ENCODE data around the gene PAIP2B.
"Not testable (repeated sequence)": the region's sequence is repeated elsewhere in the genome, so short reads cannot be mapped to it uniquely, and the experiment has no call there.

Gene PAIP2B, protein sequence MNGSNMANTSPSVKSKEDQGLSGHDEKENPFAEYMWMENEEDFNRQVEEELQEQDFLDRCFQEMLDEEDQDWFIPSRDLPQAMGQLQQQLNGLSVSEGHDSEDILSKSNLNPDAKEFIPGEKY

DNA sequence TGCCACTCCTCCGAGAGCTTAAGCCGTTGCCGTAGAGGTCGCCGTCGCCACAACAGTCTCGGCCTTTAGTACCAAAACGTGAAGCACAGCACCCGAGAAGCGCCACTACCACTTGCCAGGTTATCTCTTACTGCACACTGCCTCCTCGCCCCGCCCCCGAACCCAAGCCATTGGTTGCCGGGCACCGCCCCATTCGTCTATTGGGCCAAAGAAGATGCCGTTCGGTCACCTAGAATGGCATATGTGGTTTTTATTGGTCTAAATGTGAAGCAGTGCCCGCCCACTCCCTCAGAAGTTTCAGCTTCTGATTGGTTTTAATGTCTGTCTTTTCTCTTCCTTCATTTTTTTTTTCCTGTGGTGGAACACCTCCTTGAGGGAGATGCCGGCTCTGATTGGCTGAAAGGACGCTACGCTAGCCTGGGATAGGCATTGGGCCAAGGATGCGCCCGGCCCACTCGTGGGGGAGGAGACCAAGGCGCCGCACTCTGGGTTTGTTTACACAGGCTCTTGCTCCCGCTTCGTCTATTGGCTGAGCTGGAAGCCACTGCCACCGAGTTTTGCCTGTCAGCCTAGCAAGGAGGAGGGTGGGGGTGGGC is at the start of gene PAIP2B:
Gene PAIP2B, minus strand, starts transcription at position 139 of the 596 bp plus-strand sequence. CDS start 24,514 bp downstream, outside the sequence.
- peak; percentile 99 for DNase-seq

DNA sequence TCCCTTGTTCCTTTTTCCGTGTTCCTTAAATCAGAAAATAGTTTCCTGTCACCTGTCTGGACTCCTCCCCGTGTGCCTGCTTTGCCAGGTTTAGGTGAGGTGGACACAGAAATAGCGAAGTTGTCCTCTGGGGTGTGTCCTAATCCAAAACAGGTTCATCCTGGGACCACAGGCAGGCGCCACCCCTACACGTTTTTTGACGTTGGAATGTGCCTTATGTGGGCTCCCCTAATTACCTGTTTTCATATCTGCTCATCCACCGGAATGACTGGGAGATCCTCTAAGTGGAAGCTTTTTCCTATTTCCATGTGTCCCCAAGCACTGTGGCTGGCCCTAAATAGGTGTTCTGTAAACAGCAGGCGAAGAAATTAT is 49.0 kb upstream of the PAIP2B start:
- no peak for DNase-seq

DNA sequence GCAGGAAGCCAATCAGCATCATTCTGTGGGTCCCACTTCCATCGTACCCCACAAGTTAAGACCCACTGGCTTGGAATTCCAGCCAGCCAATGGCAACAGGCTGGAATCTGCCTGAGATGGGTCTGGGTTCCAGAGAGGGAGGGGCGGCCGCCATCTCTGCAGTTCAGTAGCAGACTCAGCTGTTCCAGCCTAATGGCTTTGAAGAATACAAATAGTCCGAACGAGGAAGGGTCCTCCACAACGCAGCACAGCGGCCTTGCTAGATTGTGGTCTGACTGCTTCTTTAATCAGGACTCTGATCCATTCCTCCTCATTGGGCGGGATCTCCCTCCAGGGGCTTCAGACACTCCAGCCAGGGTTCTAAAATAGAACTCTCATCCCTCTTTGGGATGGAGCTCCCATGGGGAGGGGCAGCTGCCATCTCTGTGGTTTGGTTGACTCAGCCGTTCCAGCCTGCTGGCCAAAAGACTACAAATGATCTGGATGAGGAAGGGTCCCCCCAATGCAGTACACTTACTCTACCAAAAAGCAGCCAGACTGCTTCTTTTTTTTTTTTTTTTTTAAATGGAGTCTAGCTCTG is 42.7 kb upstream of the PAIP2B start:
- DNase-seq = no peak

DNA sequence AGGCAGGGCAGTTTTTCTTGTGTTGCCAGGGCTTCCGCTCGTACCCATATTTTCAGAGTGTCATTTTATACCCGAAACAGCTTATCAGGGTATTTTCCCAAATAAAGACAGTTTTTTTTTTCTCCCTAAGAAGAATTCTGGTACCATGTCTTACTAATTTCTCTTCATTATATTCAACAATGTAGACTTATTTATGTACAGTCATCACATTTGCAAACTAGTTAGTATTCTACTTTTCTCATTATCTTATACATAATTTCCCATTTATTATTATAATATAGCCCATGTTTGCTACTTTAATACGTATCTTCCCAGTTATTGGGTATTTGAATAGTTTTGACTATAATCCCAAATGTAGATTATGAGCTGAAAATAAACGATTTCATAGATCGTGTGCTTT is 36.5 kb upstream of the PAIP2B start:
- DNase-seq = no peak

DNA sequence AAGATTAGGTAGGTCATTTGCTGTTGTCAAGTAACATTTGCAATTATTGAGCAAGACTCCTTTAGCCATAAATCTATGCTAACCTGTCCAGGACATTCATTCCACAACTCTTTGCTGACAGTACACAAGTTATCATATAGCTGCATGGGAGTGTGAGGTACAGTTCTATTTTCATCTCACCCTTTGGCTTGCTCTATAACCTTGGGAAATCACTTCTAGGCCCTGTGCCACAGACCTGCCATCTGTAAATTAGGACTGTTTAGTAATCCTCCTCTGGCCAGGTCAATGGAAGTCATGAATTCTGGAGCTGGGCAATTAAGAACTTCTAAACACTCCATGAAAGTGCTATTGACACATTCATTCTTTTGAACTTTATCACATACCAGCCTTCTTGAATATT is 34.6 kb upstream of the PAIP2B start:
- DNase-seq = no peak

DNA sequence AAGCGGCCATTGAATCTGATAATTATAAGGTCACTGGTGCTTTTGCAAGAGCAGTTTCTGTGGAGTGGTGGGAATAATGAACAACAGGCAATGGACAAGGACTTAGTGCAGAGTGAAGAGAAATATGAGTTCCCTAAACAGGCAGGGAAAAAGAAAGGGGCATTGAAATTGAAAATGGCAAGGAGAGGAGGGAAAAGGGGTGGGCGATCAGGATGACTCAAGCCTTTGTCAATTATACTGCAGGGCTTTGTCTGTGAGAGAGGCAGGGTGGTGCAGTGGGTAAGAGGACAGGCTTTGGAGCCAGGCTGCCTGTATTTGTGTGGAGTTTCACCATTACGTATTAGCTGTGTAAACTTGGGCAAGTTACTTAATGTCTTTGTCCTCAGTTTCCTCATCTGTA is 29.5 kb upstream of the PAIP2B start:
- no peak for DNase-seq

DNA sequence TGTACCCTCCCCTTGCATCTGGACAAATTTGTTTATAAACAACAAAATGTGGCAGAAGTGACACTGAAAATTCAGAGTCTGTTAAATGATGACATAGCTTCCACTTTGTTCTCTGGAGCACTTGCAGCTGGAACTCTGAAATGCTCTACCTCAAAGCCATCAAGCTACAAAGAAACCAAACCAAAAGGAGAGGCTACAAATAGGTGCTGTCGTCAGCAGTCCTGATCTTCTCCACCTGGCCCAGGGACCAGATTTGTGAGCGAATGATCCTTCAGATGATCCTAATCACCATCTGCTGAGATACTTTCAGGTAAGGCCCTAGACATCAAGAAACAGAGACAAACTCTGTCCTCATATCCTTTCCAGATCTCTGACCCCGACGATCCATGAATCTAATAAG is 27.9 kb upstream of the PAIP2B start:
- DNase-seq = no peak

DNA sequence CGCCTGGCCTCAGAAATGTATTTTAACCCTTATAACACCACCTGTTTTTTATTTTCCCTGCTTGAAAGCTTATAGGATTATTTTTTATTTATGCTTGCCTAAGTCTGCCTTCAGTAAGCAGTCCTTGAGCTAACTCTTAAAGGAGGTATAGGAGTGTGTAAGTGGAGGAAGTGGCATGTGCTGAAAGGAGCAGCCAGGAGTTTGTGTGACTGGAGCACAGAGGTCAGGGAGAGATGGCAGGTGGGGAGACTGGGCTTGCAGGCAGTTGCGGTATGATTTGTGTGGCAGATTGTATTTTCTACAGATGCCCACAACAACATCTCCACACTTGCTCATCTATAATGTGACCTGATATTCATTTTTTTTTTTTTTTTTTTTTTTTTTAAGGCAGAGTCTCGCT is 27.2 kb upstream of the PAIP2B start:
- DNase-seq = no peak

DNA sequence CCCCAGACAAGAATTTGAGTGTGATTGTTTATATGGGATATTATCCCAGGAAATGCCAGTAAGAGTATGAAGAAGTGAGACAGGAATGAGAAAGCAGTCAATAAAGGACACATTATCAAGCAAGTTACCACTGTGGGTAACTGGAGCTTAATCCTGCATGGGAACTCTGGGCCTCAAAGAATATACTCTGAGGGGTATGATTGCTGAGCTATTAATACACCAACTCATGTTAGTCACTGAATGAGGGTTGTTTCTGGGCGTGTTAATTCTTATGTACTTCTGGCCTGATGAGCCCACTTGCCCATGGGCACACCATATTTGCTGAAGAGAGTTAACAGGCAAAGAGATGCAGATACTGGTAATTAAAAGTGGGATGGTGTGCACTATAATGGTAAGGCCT is 26.6 kb upstream of the PAIP2B start:
- DNase-seq = no peak

DNA sequence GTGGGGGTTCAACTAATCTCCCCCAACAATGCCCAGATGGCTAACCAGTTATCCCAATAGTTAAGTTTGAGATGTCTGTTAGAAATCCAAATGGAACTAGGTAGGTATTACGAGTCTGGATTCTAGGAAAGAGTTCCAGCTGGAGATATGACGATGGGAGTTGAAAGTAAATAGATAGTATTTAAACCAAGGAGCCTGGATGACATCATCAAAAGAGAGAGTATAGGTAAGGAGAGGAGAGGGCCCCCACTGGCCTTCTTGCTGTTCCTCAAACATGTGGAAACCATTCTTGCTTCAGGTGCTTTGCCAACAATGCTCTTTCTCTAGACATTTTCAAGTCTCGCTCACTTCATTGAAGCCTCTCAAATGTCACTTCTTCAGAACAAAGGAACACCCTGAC is 26.0 kb upstream of the PAIP2B start:
- DNase-seq = no peak

DNA sequence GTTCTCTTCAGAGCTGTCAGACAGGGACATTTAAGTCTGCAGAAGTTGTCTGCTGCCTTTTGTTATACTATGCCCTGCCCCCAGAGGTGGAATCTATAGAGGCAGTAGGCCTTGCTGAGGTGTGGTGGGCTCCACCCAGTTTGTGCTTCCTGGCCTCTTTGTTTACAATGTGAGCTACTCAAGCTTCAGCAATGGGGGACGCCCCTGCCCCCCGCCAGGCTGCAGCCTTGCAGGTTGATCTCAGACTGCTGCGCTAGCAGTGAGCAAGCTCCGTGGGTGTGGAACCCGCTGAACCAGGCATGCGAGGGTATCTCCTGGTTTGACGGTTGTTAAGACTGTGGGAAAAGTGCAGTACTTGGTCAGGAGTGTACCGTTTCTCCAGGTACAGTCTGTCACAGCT is 24.0 kb upstream of the PAIP2B start:
- no peak for DNase-seq

DNA sequence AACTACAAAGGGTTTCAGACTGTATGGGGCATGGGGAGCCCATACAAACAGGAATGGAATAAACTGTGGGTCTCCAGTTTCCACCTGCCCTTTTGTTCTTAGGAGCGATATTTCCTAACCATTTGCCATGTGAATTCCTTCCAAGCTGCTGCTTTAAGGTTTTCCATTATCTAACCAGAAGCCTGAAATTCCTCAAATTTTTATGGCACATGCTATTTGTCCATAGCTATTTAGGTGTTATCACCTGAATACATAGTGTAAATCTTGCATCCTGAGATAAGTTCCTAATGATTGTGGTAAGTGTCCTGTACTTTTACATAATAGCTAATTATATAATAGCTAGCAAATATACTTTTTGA is 17.4 kb upstream of the PAIP2B start:
- no peak for DNase-seq

DNA sequence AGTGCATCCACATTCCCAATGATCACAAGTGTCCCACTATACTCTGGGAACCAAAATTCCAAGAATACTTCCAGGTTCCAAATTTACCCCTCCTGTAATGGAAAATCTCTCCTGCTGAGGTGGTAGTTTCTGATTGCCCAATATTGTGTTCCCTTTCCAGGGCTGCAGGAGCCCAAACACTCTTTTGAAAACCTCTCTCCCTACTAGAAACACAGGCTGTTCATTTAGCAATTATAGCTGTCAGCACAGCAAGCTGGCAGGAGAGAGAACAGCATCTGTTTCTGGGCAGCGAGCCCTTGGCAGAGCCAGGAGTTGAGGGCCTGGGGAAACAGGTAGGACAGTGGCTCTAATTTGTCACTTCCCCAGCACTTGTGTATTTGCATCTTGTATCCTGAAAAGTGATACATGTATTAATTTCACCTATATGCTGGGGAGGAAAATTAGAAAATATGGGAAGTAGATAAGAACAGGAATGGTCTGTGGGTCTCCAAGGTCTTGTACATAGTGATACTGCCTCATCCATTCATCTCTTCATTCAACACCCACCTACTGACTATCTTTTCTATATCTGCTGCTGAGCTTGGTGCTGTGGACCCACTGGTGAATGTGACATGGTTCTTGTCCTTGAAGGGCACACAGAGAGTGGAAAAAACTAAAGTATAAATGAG is 16.9 kb upstream of the PAIP2B start:
- no peak for DNase-seq

DNA sequence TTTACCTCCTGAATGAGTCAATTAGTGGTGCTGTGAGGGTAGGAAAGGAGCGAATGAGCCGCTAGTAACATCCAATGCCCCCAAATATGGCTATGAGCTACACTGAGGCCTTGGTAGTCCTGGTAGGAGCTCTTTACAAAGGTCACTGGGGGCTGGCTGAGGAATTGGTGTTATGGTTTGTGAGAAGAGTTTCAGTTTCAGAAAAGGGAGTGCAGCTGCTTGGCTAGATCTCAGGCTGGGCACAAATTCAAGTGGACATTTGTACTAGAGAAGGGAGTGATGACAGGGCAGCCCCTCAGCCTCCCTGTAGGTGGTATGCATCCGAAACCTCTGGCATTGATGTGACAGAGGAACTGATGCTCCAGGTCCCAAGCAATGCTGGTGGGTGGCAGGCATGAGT is 13.9 kb upstream of the PAIP2B start:
- DNase-seq = no peak

DNA sequence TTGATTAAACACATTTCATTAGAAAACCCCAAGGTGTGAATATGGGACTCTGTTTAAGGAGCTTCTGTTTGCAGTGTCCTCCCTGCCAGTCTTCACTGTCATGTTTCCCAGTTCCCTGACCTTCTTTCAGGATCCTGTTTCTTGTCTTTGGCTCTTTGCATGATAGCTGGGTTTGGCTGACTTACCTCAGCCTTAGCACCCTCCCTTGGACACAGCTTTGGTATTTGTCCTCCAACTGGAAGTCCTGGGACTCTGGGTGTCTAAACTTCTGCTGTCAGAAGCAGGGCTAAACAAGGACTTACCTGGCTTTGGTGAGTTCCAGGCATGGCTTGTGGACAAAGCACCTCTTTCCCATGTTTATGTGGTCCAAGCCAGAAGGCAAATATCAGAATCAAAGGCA is 11.2 kb upstream of the PAIP2B start:
- DNase-seq = no peak

DNA sequence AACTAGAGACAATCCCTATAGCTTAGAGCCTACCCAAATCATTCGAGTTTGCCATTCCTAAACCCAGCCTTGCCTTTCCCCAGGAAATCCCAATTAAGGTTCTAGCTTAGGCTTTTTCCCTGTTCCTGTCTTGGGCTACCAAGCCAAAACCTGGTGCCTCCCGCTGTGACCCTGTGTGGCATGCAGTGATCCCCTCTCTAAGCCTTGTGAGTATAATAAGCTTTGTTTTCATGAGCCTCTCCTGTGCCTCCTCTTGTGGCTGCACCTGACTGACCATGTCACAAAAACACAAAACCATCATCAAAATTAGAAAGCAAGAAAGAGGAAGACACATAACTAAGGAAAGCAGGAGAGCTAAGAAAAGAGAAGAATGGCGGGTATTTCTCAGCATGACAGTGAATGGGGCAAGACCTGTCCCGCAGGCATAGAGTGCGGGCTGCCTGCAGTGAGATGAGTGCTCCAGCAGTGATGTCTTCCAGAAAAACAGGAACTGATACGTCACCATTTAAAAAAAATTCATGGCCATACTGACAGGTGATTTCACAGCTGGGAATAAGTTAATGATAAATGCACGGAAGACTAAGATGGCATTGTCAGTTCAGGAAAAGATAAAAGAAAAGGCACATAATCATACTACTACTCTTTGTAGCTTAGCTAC is 9.2 kb upstream of the PAIP2B start:
- no peak for DNase-seq

DNA sequence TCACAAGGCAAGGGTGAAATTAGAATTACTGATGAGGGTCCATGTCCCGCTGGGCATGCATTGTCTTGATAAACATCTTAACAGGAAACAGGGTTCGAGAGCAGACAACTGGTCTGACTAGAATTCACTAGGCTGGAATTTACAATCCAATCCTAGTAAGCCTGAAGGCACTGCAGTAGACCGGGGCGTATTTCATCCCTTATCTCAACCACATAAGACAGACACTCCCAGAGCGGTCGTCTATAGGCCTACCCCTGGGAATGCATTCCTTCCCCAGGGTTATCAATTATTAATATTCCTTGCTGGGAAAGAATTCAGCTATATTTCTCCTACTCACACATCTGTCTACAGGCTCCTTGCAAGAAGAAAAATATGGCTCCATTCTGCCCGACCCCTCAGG is 6.2 kb upstream of the PAIP2B start:
- not testable (repeated sequence) for DNase-seq

DNA sequence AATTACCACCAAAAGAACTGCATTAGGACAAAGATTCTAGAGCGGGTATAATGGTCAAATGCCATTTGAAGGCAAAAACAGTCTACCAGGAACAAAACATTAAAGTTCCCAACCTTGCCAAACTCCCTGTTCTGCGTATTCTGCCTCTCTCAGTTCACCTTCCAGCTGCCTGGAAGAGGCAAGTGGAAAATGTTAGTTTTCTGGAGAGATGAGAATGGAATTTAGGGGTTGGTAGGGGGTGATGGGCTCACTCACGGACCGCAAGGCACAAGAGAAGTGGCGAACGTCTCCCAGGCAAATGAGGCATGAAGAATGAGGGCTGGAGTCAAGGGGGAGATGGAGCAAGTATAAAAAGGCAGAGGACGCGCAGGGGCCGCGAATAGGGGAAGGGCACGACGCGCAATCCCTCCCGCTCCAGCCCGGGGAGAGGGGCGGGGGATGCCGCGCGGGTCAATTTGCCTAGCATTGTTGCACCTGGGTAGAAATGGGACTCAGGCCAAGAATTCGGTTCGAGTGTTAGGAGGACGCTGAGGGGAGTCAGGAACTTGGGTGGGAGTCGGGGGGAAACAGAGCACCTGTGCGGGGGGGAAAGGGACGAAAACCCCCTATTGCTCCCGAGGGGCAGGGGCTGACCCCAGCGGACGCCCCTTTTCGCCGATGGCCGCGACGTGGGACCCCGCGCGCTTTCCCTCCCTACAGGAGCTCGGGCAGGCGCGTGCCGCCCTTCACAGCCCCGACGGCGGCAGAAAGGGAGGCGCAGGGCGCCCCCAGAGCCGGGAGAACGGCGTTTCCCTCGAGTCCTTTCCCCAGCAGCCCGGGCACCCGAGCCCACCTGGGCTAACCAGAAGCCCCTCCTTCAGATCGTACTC is 573 bp downstream of the PAIP2B start:
- DNase-seq = peak in 1 of 2 experiments; percentile 20

DNA sequence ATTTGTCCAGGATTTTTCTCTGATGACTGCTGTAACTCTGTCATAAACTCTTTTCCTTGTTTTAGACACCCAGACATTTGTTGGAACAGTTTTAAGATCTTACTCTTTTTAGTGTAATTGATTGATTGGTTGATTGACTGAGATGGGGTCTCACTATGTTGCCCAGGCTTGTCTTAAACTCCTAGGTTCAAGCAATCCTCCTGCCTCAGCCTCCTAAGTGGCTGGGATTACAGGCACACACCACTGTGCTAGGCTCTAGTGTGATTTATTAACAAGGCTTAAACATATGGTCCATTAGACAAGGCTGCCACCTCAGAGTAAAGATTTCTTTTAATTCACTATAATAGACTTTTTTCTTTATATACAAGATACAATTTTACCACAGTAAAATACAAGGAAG is 2.0 kb downstream of the PAIP2B start:
- DNase-seq = no peak

DNA sequence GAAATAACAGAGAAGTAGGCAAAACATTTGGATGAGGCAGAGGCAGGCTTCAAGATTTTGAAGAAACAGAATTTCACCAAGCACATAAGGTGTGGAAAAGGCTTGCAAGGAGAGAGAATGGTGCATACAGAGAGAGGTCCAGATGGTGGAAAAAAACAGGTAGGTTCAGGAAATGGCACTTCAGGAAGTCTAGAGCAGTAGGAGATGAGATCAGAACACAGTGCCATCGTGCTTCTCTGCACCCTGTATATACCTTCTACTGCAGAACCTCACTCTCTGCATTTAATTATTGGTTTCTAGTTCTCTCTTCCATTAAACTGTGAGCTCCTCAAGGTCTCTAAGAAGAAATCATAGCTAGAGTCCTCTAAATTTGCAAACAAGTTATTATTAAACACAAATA is 2.4 kb downstream of the PAIP2B start:
- no peak for DNase-seq

DNA sequence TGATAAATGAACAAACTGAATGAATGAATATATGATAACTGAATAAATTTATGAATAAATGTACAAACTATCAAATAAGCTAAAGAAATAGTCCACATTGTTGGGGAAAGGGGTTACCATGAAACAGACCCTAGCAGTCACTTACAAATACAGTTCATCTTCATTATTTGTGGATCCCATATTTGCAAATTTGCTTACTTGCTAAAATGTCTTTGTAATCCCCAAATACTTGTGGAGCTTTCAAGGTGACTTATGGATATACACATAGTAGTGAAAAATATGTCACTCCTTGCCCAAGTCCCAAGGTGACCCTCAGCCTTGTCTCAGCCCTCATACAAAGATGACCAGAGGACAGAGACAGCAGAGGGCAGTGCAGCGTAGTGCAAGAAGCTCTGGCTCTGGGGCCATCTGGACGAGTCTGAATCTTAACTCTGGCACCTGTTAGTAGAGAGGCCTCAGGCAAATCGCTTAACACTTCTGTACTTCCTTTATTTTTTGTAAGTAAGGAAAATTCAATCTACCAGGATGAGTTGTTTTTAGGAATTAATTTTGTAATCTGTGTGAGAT is 3.1 kb downstream of the PAIP2B start:
- peak; percentile 60 to 64 for DNase-seq

DNA sequence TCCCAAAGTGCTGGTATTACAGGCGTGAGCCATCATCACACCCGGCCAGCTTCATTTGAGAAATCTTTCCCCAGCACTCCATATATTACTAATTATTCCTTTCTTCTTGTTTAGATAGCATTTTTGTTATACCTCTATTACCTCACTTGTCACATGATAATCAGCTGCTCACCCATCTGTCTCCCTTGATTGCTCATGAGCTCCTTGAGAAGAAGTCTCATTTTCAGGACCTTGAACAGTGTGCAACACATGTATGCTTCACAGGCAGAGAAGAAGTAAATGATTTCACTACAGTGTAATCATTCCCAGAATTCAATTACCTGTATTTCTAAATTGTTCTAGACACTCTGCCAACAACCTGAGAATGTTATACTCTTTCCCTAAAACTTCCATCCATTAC is 6.2 kb downstream of the PAIP2B start:
- no peak for DNase-seq

DNA sequence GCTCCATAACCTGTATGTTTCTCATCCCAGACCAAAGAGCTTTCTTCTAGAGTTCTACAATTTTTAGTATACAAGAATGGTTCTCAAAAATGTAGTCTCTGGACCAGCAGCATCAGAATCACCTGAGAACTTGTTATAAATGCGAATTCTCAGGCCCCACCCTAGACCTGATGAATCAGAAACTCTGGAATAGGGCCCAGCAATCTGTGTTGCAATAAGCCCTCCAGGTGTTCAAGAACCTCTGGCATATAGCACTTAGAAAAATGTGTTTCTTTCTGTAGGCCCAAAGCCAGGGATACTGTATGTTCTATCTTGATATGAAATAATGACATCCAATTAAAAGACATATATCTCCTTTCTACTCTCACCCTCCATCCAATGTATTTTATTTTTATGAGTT is 10.4 kb downstream of the PAIP2B start:
- DNase-seq = no peak
